Activated CD4-positive, alpha-beta T cell treated with anti-CD3 and anti-CD28 coated beads for 36 hours (primary cell): ENCODE measurements around the gene ATP10B. TPM values are rescaled to one million over a fixed set of nuclear protein-coding genes. Genes with fewer than 3 reads are reported as not detected.

Experiments used
- ATAC-seq: fragments of 200-7000 bp; cut with Tn5 transposase; one replicate; pipeline ENCODE4 v1.10.0; 2021; ENCODE audit warnings: mild to moderate bottlenecking, moderate library complexity
- CTCF ChIA-PET: fragments of 350-600 bp; sonication (Branson Sonifier 250); formaldehyde crosslinking; loops from one replicate; lab custom pipeline; 2021; ENCODE audit warnings: antibody characterized with exemption; lab: Charles Lee
- POLR2A ChIA-PET: fragments of 350-600 bp; sonication (Branson Sonifier 250); formaldehyde crosslinking; loops from one replicate; lab custom pipeline; 2021; ENCODE audit warnings: antibody characterized with exemption, inconsistent platforms; lab: Charles Lee
- DNase-seq: peaks from one replicate; pipeline ENCODE4 v3.0.0-alpha.2; 2020
- H3K27ac Mint-ChIP-seq: one replicate; pipeline ENCODE4 v1.8.0; 2021; ENCODE audit warnings: mixed read lengths
- H3K27me3 Mint-ChIP-seq: one replicate; pipeline ENCODE4 v1.8.0; 2021; ENCODE audit warnings: mixed read lengths
- H3K36me3 Mint-ChIP-seq: one replicate; pipeline ENCODE4 v1.8.0; 2021; ENCODE audit warnings: low read depth, mixed read lengths
- H3K4me1 Mint-ChIP-seq: one replicate; pipeline ENCODE4 v1.8.0; 2021; ENCODE audit warnings: mixed read lengths
- H3K4me3 Mint-ChIP-seq: one replicate; pipeline ENCODE4 v1.8.0; 2021; ENCODE audit warnings: mild to moderate bottlenecking, moderate library complexity, mixed read lengths
- H3K9me3 Mint-ChIP-seq: one replicate; pipeline ENCODE4 v1.8.0; 2021; ENCODE audit warnings: low read depth, mixed read lengths
- intact Hi-C, 2 experiments: fragments of 100-400 bp; cut with DNase I in 1 of 2; cut with micrococcal nuclease in 1 of 2; formaldehyde crosslinking; loops; one replicate each; pipeline versions ENCODE4 v1.14.2 to v1.15.1; 2022 to 2024; cut with DNase I, micrococcal nuclease
- total RNA-seq, 2 experiments: library from RNA; stranded (reverse); gene quantifications; one replicate each; pipeline ENCODE4 v1.2.3, GENCODE V29; 2021

Gene ATP10B
- total RNA-seq, 2 experiments from 2014 or later: not detected

- ATAC-seq (no peak), DNase-seq (no peak)
- intact Hi-C loops: loop anchor here in 1 of 2 experiments (5.0 to 10.0 kb wide), 2 partner anchors 340 to 413 kb away; no protein-coding TSS in a partner anchor
- H3K27ac Mint-ChIP-seq: no peak overlapping the region
- no peaks in the 10 kb centered on the region for H3K4me1 Mint-ChIP-seq
- no peaks in the 10 kb centered on the region for H3K9me3 Mint-ChIP-seq
- no peaks in the 10 kb centered on the region for H3K36me3 Mint-ChIP-seq
- peaks cover 3% of the 10 kb centered on the region for H3K27me3 Mint-ChIP-seq
- POLR2A ChIA-PET: no interaction called here
- CTCF ChIA-PET: interaction anchor here (1.5 kb wide), 1 partner anchor 409 kb away, joined by 3 read pairs; no protein-coding TSS in a partner anchor
- H3K4me3 Mint-ChIP-seq: no peak overlapping the region
Measured at GRCh38 chr5:160847526-160848085, 4.4 kb downstream of the ATP10B start.

GRCh38 chr5:160846642-160847041 is 5.4 kb downstream of the ATP10B start:
- intact Hi-C loops: loop anchor here in 1 of 2 experiments (5.0 to 10.0 kb wide), 2 partner anchors 339 to 412 kb away; no protein-coding TSS in a partner anchor
- no peak overlapping the region for H3K4me3 Mint-ChIP-seq
- H3K27me3 Mint-ChIP-seq: peaks cover 3% of the 10 kb centered on the region
- no peaks in the 10 kb centered on the region for H3K9me3 Mint-ChIP-seq
- DNase-seq (no peak), ATAC-seq (no peak)
- ChIA-PET CTCF (no interaction called here), POLR2A (interaction anchor here (0.6 kb wide), 1 partner anchor 380 kb away, joined by 3 read pairs; no protein-coding TSS in a partner anchor)
- H3K36me3 Mint-ChIP-seq: no peaks in the 10 kb centered on the region
- H3K27ac Mint-ChIP-seq: no peak overlapping the region
- H3K4me1 Mint-ChIP-seq: no peaks in the 10 kb centered on the region

DNA sequence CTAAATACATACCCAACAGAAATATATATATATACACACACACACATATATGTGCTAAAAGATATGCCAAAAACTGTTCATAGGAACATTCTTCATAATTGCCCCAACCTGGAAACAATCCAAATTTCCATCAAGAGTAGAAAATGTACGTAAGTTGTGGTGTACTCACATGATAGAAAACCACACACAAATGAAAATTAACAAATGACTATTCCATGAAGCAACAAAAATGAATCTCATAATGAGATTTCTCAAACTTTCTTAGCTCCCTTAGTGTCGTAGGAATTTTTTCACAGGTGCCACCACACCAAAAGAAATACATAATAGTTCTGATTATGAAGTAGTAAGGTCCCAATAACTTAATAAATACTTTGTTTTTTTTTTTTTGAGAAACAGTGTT is 7.8 kb downstream of the ATP10B start:
- H3K36me3 Mint-ChIP-seq: no peaks in the 10 kb centered on the region
- ATAC-seq (no peak), DNase-seq (no peak)
- intact Hi-C loops: loop anchor here in 1 of 2 experiments (10.0 kb wide), 1 partner anchor 409 kb away; no protein-coding TSS in a partner anchor
- ChIA-PET POLR2A (no interaction called here), CTCF (interaction anchor here (0.6 kb wide), 1 partner anchor 832 kb away, joined by 3 read pairs; no protein-coding TSS in a partner anchor)
- H3K9me3 Mint-ChIP-seq: no peaks in the 10 kb centered on the region
- H3K4me3 Mint-ChIP-seq: no peak overlapping the region
- H3K4me1 Mint-ChIP-seq: no peaks in the 10 kb centered on the region
- H3K27me3 Mint-ChIP-seq: peaks cover 3% of the 10 kb centered on the region
- no peak overlapping the region for H3K27ac Mint-ChIP-seq

DNA sequence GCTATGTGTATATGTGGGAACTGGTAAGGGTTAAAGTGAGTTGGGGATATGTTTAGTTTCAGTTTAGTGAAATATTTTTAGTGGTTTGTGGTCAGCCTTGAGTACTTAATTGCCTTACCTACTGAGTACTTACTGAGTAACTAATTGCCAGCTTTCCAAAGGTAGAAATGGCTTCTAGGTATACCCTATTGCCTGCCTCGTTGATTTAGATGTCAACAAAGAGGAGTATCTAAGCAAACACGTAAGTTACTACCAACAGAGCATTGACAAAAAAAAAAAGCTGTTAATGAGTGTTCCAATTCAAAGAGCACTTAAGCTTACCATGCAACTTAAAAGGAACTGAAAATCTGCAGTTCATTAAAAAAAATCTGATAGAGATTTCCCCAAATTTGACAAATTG is 8.8 kb downstream of the ATP10B start:
- ChIA-PET CTCF (no interaction called here), POLR2A (interaction anchor here (0.6 kb wide), 1 partner anchor 366 kb away, joined by 5 read pairs; no protein-coding TSS in a partner anchor)
- H3K9me3 Mint-ChIP-seq: no peaks in the 10 kb centered on the region
- H3K27me3 Mint-ChIP-seq: no peaks in the 10 kb centered on the region
- ATAC-seq: no peak
- no peak overlapping the region for H3K4me3 Mint-ChIP-seq
- H3K27ac Mint-ChIP-seq: no peak overlapping the region
- no peaks in the 10 kb centered on the region for H3K4me1 Mint-ChIP-seq
- DNase-seq: no peak
- no peaks in the 10 kb centered on the region for H3K36me3 Mint-ChIP-seq
- intact Hi-C loops: loop anchor here in 1 of 2 experiments (10.0 kb wide), 1 partner anchor 408 kb away; no protein-coding TSS in a partner anchor

DNA sequence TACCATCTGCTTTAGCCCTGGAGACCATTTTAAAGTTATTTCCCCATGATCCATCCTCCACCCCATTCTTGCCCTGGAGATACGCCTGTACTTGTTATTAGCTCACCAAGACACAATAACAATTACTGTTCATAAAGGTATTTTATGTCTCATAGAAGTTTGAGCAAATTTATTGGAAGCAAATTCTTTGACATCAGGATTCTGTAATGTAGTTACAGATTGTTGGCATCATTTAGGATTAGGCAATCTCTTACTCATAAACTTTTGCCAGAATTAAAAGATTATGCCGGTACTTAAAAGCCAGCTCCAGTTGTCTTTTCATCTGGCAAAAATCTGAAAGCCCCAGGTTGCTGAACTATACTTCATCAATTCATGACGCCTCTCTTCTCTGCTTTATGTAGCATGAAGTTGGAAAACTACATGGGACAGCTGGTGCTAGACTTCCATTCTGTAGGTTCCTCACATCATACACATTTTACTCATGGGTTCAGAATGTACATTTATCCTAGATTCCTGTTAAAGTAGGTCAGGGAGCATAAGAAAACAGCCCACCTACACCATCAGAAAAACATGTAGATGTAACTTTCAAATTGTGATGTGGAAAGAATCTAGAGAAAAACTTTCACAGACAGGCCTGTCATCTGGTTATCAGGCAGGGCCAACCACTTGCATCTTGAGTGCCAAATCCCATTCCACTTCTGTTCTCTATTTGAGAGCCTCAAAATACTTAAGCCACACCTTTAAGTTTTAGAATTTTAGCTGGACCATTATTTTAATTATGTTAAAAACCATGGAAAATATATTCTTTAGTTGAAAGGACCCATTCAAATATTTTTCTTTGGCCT is 14.0 kb downstream of the ATP10B start:
- no peak for ATAC-seq
- ChIA-PET CTCF (no interaction called here), POLR2A (no interaction called here)
- no peaks in the 10 kb centered on the region for H3K4me1 Mint-ChIP-seq
- no peak overlapping the region for H3K27ac Mint-ChIP-seq
- H3K36me3 Mint-ChIP-seq: no peaks in the 10 kb centered on the region
- H3K4me3 Mint-ChIP-seq: no peak overlapping the region
- intact Hi-C loops: no loop called here
- DNase-seq: no peak
- H3K27me3 Mint-ChIP-seq: peaks cover 6% of the 10 kb centered on the region
- H3K9me3 Mint-ChIP-seq: peaks cover 5% of the 10 kb centered on the region

GRCh38 chr5:160837211-160837610 is 14.8 kb downstream of the ATP10B start:
- H3K36me3 Mint-ChIP-seq: no peaks in the 10 kb centered on the region
- ChIA-PET CTCF (no interaction called here), POLR2A (no interaction called here)
- H3K4me3 Mint-ChIP-seq: no peak overlapping the region
- ATAC-seq (no peak), DNase-seq (no peak)
- intact Hi-C loops: no loop called here
- H3K27ac Mint-ChIP-seq: no peak overlapping the region
- no peaks in the 10 kb centered on the region for H3K4me1 Mint-ChIP-seq
- peaks cover 7% of the 10 kb centered on the region for H3K9me3 Mint-ChIP-seq
- peaks cover 6% of the 10 kb centered on the region for H3K27me3 Mint-ChIP-seq

DNA sequence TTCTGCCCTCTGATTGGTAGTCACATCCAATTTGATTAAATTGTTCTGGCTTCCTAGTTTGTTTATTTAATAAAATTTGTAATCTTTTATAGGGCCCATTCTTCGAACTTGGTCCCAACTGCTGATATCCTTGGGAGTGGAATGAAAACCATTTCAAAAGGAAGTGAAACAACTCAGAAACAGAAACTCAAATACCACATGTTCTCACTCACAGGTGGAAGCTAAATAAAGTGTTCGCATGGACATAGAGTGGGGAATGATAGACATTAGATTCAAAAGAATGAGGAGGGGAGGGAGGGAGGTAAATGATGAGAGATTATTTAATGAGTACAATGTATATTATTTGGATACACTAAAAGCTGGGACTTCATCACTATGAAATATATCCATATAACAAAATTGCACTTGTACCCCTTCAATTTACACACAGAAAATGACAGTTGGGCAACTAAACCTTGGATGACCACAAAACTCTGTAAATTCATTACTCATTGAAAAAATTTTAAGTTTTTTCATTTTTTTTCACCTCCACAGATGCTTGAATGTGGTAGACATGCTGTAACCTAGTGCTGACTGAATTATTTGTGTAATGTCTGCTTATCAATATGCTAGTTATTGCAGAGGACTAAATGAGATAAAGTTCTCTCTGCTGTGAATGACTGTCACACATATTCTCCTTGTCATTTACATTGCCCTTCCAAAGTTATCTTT is 16.0 kb downstream of the ATP10B start:
- POLR2A ChIA-PET: no interaction called here
- CTCF ChIA-PET: interaction anchor here (0.5 kb wide), 1 partner anchor 137 kb away, joined by 3 read pairs; no protein-coding TSS in a partner anchor
- ATAC-seq (no peak), DNase-seq (no peak)
- intact Hi-C loops: no loop called here
- no peaks in the 10 kb centered on the region for H3K36me3 Mint-ChIP-seq
- H3K9me3 Mint-ChIP-seq: peaks cover 7% of the 10 kb centered on the region
- peaks cover 6% of the 10 kb centered on the region for H3K27me3 Mint-ChIP-seq
- no peak overlapping the region for H3K4me3 Mint-ChIP-seq
- H3K4me1 Mint-ChIP-seq: no peaks in the 10 kb centered on the region
- H3K27ac Mint-ChIP-seq: no peak overlapping the region

GRCh38 chr5:160835376-160835775 is 16.6 kb downstream of the ATP10B start:
- Mint-ChIP-seq H3K4me3 (no peak overlapping the region), H3K9me3 (peaks cover 7% of the 10 kb centered on the region), H3K4me1 (no peaks in the 10 kb centered on the region), H3K27me3 (peaks cover 6% of the 10 kb centered on the region), H3K27ac (no peak overlapping the region), H3K36me3 (no peaks in the 10 kb centered on the region)
- ChIA-PET POLR2A (no interaction called here), CTCF (interaction anchor here (0.5 kb wide), 1 partner anchor 137 kb away, joined by 3 read pairs; no protein-coding TSS in a partner anchor)
- intact Hi-C loops: no loop called here
- no peak for DNase-seq
- no peak for ATAC-seq

- Mint-ChIP-seq H3K9me3 (peaks cover 11% of the 10 kb centered on the region), H3K4me1 (no peaks in the 10 kb centered on the region), H3K36me3 (no peaks in the 10 kb centered on the region), H3K4me3 (no peak overlapping the region), H3K27me3 (peaks cover 6% of the 10 kb centered on the region), H3K27ac (no peak overlapping the region)
- intact Hi-C loops: no loop called here
- ChIA-PET CTCF (no interaction called here), POLR2A (no interaction called here)
- DNase-seq (no peak), ATAC-seq (no peak)
Measured at GRCh38 chr5:160833806-160834205, 18.2 kb downstream of the ATP10B start.

GRCh38 chr5:160831801-160832200 is 20.2 kb downstream of the ATP10B start:
- Mint-ChIP-seq H3K4me3 (no peak overlapping the region), H3K27me3 (peaks cover 4% of the 10 kb centered on the region), H3K4me1 (no peaks in the 10 kb centered on the region), H3K36me3 (no peaks in the 10 kb centered on the region), H3K27ac (no peak overlapping the region), H3K9me3 (peaks cover 17% of the 10 kb centered on the region)
- DNase-seq: no peak
- intact Hi-C loops: no loop called here
- ChIA-PET POLR2A (no interaction called here), CTCF (interaction anchor here (1.0 kb wide), 1 partner anchor 139 kb away, joined by 3 read pairs; no protein-coding TSS in a partner anchor)
- ATAC-seq: no peak

GRCh38 chr5:160824301-160825001 is 27.6 kb downstream of the ATP10B start:
- Mint-ChIP-seq H3K36me3 (no peaks in the 10 kb centered on the region), H3K9me3 (peaks cover 17% of the 10 kb centered on the region), H3K4me1 (no peaks in the 10 kb centered on the region), H3K4me3 (no peak overlapping the region), H3K27ac (no peak overlapping the region), H3K27me3 (no peaks in the 10 kb centered on the region)
- DNase-seq (no peak), ATAC-seq (no peak)
- ChIA-PET CTCF (no interaction called here), POLR2A (no interaction called here)
- intact Hi-C loops: no loop called here
